Right renal cortex interstitium (tissue), 3 donors: ENCODE data around the gene UBE2F. TPM values are rescaled to one million over a fixed set of nuclear protein-coding genes. Genes with fewer than 3 reads are reported as not detected.
"Not testable (repeated sequence)": the region's sequence is repeated elsewhere in the genome, so short reads cannot be mapped to it uniquely, and the experiment has no call there.

Source experiments
- DNase-seq, 3 donors: peaks; one replicate each; pipeline ENCODE4 v3.0.0-alpha.2; 2013; ENCODE audit warnings: low read depth in 3 of 3, low spot score in 2 of 3
- polyA plus RNA-seq, 3 donors: library from polyadenylated mRNA; unstranded; fragments of 120-200 nt; gene quantifications; one replicate each; pipeline ENCODE4 v1.2.1, GENCODE V29; 2013; ENCODE audit not compliant: insufficient read length in 3 of 3

Gene UBE2F
- polyA plus RNA-seq, 3 donors: 42.7 to 47.3 (median 45.3) TPM

DNA sequence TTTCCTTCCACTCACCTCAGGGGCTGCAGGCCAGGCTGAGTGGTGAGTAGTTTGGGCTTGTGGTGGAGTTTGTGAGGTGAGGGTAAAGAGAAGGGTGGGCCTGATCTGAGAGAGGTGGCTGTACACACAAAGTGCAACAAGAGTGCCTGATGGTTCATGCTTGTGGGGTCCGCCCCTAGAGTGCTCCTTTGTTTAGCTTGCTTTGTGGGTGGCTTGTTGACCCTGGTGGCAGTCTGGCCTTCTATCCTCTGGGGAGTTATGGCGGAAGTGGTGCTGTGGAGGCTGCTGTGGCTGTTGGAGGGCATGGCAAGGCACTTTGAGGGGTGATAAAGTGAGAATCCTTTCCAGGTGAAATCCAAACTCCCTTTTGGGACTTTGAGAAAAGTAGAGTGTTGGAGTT lies 10.6 kb downstream of the UBE2F start:
- no peak for DNase-seq

DNA sequence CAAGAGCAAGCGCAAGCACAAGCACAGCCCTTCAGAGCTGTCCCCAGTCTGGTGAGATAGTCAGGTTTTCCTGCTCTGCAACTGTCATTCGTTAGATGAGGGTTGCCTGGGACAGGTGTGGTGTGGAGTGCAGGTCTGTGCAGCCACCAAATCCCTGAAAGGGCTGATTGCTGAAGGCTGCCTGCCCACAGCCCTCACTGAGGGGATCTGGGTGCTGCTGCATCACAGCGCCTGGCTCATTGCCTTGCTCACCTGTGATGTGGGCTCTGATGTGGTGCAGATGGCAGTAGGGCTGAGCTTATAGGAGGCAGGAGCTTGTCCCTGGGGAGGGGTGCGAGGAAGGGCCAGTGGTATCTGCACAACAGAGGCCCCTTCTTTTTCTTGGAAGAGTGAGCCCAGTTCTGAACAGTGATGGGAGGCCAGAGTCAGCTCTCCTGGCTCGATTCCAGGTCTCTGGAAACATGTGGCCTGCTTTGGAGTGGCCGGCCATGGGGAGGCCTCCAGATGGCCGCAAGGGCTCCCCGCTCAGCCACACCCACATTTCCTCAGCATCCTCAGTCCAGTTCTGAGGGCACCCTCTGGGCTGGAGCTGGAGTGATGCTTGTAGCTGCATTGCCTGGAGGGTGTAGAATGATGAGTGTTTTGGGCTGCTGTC lies 11.4 kb downstream of the UBE2F start:
- DNase-seq: no peak

DNA sequence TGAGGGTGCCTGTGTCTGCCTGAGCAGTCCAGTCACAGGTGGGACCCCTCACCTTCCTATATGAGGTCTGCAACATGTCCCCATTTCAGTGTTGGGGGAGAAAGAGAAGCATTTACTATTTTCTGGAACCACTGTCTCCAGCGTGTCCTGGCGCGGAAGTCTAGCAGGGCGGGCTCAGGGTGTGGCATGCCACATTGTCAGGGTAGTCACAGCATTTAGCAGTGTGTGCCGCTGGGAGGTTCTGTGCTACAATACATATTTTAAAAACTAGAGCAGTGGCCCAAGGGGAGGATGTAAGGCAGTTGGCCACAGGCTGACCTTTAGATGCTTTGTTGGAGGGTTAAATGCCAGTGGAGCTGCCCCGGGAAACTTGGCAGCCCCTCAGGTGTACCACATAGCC lies 12.5 kb downstream of the UBE2F start:
- no peak for DNase-seq

DNA sequence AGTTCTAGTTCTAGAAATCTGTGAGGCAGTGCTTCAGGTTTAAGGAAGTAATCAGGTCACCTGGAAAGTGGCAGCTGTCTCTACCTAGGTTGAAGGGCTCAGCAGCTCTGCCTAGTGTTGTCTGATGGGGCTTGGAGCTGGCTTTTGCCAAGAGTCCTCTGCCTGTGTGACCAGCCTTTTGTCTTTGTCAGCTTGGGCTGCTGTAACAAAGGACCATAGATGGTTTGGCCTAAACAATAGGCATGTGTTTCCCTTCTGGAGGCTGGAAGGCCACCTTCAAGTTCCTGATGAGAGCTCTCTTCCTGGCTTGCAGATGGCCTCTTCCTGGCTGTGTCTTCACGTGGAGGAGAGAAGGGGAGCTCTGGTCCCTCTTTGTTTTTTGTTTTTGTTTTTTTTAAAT lies 13.3 kb downstream of the UBE2F start:
- no peak for DNase-seq

DNA sequence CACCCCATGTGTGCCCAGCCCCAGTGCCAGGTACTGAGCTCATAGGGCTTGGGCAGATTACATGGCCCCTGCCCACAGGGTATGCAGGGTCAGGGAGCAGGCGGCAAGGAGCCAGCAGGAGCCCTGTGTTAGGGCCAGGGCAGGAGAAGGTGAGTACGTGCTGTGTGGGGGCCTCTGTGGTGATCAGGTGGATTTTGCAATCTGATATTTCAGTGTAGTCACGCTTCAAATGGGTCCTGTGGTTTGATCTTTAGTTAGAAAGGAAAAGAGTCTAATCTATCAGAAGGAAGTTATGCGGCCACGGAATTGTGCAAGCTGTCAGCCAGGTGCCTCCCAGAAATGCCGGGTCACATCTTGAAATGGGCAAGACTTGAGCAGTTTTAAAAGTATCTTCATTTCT lies 13.9 kb downstream of the UBE2F start:
- DNase-seq: no peak

DNA sequence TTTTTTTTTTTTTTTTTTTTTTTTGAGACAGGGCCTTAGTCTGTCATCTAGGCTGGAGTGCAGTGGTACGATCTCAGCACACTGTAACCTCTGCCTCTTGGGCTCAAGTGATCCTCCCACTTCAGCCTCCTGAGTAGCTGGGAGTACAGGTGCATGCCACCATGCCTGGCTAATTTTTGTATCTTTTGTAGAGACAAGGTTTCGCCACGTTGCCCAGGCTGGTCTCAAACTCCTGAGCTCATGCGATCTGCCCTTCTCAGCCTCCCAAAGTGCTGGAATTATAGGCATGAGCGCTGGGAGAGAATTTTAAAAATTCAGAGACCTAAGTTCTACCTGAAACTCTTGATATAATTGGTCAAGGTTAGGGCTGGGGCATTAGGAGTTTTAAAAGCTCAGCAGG lies 14.8 kb downstream of the UBE2F start:
- DNase-seq: not testable (repeated sequence)

DNA sequence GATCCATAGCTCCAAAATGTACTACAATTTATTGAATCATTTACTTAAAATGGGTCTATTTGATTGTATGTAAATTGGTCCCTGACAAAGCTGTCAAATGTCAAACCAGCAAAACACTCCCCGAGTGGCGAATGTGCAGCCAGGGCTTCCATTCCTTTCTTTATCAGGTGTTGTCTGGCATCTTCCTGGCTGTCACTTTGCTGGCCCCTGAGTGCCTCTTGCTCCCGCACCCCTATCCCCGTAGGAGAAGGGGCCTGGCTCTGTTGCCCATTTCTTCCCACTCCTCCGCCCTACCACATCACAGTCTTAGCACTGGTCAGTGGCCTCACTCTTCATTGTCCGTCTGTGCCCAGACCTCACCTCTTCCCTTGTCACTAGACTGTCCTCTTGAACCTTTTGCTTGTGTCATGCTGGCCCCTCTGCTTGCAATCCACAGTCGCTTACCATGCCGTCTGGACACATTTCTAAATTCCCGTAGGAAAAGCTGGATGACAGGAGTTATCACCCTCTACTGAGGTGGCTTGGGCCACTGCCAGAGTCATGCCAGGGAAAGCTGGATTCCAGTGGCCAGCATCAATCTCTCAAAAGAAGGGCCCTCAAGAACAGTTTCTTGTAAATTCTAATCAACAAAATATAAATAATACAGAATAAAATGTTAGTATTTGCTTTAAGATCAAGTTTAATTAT lies 15.4 kb downstream of the UBE2F start:
- no peak for DNase-seq

DNA sequence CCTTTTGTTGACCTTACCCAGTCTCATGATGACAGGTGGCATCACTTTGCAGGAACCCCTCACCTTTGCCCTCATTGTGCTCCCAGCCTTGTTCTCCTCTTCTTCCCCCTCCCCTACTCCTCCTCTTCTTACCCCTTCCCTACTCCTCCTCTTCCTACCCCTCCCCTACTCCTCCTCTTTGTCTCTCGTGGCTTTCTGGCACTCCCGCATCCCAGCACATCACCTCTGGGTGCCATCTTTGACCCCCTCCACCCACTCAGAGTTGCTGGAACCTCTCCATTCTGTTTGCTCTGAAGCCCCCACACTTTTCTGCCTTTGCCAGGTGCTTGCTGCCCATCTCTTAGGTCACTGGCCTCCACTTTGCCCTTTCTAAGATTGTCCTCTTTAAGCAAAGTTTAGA lies 17.1 kb downstream of the UBE2F start:
- DNase-seq: no peak

DNA sequence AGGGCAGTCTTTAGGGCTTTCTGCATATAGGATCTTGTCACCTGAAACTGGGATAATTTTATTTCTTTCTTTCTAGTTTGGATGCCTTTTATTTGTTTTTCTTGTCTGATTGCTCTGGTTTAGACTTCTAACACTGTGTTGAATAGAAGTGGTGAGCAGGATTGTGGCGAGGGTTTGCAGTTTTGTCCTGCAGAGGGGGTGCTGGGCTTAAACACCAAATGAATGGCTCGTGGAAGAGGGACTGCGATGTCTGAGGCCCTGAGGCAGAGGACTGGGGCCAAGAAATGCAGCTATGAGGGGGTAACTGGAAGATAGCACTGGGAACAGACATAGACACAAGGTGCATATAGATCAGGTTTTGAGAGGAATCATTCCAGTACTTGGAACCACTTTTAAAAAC lies 20.5 kb downstream of the UBE2F start:
- no peak for DNase-seq

DNA sequence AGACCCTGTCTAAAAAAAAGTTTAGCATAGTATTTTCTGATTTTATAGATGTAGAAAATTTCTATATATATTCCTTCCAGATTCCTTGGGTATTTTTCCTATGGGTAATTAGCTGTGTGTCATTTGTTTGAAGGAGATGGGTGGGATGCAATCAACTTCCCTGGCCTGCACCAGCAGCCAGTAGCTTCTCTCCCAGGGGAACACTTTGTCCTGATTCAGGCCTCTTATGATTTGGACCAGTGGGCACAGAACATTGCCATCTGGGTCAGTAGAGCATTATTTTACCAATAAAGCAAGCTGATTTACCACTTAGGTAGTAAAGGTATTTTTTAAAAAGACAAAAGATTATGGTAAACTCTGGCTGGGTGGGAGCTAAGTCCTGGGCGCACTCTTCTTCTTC lies 26.9 kb downstream of the UBE2F start:
- DNase-seq: no peak

DNA sequence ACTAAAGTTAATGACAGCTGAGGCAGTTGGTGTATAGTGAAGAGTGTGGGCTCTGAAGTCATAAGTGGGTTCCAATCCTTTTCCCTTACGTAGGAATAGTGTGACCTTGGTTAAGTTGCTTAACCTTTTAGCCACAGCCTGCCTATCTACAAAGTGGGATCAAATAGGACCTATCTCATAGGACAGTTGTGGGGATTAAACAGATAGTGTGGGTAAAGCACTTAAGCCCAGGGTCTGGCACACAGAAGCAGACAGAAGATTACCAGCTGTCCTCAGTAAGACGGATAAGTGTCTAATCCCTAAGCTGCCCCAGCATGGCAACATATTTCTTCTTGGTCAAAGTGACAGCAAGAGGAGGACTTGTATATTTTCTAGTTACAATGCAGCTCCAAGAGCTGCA lies 28.2 kb downstream of the UBE2F start:
- no peak for DNase-seq

DNA sequence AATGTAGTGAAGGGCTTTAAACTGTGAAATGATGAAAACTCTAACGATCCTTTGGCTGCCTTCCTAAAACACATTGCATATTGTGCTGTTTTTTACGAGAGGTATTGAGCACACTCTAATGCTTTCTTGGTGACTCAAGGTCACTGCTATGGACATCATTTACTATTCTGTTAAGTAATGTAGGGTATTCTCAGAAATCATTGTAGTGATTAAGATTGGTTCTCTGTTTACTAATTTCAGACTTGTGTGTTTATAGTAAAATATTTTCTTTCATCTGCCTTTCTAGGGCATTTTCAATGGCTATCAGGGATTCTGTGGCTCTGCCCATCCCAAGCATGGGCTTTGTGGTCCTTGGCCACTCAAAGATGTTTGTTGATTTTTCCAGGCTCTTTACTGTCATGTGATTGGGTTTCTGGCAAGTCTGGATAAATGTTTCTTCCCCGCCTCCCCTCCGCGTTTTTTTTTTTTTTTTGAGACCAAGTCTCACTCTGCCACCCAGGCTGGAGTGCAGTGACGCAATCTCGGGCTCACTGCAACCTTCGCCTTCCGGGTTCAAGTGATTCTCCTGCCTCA lies 29.3 kb downstream of the UBE2F start:
- DNase-seq: no peak

DNA sequence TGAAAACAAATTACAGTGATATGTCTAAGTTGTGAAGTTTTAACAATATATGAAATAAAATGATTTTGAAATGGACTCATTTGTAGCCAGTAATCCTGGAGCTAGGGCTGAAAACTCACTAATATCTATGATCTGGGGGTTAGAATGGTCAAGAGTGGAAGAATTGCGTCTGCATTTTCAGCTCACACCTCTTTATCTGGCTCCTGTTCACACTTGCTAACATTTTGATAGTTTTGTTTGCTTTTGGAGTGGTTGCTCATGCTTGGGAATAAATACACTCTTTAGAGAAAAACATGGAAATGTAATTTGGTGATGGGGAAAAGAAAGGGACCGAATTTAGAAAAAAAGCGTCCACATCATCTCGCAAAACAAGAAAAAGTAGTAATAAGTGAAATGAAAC lies 30.7 kb downstream of the UBE2F start:
- DNase-seq: no peak

DNA sequence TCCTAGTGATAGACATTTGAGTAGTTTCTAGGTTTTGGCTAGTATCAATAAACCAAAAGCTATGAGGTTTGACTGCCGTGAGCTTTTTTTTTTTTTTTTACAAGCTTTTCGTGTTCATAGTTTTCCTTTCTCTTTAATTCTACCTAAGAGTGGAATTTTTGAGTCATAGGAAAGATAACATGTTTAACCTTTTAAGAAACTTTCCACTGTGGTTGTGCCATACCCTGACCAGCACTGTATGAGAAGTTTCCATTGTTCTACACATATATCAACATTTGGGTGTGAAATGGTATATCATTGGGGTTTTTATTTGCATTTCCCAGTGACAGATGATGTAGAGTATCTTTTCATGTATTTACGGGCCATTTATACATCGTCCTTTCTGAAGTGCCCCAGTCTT lies 31.7 kb downstream of the UBE2F start:
- no peak for DNase-seq

DNA sequence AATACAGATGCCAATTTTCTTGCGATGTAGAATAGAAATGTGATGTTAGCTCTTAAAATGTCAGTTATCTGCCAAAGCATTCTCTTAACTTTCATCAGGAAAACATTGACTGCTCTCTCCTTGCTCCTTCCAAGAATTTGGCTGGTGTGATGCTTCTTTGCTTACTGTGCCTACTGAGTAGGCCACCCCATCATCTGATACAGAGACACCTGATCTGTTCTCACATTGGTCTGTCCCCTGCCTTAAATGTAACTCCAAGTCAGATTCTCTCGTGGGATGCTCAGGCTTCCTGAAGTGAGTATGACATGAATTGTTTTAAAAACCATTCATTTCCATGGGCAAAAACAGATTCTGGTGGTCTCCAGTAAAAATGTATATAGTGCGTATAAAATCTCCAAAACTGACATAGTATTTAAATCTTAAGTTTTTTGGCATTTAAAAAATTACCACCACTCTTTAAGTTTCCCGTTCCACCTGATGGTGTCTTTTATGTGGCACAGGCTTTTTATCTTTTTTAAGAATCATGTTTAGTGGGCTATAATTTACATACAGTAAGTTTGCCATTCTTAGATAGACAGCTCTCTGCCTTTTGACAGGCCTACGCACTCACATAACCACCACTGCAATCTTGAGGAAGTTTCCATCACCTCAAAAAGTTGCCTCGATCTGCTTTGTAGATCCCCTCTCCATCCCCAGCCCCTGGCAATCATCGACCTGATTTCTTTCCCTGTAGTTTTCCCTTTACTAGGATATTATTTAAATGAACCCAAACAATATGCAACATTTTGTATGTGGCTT lies 36.6 kb downstream of the UBE2F start:
- no peak for DNase-seq

DNA sequence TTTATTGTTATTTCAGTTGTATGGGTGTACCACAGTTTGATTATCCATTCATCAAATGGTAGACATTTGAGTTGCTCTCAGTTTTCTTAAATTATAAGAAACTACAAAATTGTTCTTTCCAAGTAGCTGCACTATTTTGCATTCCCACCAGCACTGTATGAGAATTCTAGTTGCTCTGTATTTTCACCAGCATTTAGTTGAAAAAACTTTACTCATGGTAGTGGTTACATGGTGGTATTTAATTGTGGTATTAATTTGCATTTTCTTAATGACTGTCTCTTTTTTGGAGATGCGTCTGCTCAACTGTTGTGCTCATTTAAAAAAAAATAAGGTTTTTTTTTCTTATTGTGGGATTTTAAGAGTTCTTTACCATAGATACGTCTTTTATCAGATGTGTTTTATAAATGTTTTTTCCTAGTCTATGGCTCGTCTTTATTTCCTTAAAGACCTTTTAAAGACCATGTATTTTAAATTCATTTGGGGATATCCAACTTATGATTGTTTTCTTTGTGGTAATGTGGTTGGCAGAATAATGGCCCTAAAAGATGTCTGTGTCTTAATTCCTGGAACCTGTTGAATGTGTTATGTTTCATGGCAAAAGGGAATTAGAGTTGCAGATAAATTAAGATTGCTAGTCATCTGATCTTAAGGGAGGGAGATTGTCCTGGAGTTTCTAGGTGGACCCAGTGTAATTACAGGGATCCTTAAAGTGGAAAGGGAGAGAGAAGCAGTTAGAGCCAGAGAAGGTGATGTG lies 37.4 kb downstream of the UBE2F start:
- DNase-seq: no peak

DNA sequence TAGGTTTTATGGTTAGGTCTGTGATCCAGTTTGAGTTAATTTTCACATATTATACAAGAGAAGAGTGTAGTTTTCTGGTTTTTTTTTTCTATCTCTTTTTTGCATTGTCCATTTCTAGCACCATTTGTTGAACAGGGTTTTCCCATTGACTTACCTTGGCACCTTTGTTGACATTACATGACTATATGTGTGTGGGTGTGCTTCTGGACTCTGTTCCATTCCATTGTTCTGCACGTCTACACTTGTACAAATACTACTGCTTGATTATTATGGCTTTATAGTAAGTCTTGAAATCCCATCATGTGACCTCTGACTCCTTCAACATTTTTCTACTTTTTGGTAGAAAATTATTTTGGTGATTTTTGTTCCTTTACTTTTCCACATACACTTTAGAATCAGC lies 38.7 kb downstream of the UBE2F start:
- no peak for DNase-seq

DNA sequence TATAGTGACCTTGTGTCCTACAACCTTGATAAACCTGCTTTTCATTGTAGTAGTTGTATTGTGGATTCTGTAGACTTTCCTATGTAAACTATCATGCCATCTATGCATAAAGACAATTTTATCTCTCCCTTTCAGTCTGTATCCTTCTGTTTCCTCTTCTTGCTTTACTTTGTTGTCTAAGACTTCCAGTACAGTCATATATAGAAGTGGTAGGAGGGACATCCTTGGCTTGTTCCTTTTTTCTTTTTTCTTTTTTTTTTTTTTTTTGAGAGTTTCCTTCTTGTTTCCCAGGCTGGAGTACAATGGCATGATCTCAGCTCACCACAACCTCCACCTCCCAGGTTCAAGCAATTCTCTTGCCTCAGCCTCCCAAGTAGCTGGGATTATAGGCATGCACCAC lies 39.7 kb downstream of the UBE2F start:
- DNase-seq: no peak

DNA sequence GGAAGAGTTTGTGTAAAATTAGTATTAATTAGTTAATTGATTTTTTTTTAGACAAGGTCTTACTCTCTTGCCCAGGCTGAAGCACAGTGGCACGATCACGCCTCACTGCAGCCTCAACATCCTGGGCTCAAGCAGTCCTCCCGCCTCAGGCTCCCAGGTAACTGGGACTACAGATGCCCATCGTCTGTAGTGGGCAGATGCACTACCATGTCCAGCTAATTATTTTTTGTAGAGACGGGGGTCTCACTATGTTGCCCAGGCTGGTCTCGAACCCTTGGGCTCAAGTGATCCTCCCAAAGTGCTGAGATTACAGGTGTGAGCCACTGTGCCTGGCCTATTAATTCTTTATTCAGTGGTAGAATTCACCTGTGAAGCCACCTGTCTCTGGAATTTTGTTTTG lies 41.1 kb downstream of the UBE2F start:
- DNase-seq: no peak

DNA sequence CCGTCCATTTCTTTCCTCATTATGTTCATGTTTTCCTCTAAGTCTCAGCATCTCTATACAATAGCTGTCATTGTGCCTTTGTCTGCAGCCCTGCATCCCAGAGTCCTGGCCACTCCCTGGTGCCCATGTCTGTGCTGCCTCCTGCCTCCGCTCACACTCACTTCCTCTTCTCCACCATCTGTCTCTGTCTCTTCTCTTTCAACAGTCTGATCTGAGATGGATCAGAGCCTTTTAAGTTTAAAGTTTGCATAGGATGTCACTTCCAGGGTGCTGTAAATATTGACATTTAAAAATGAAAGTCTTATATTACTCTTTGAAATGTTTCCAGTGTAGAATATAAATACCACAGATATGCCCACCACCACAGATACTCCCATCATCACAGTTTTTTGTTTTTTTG lies 42.7 kb downstream of the UBE2F start:
- no peak for DNase-seq

DNA sequence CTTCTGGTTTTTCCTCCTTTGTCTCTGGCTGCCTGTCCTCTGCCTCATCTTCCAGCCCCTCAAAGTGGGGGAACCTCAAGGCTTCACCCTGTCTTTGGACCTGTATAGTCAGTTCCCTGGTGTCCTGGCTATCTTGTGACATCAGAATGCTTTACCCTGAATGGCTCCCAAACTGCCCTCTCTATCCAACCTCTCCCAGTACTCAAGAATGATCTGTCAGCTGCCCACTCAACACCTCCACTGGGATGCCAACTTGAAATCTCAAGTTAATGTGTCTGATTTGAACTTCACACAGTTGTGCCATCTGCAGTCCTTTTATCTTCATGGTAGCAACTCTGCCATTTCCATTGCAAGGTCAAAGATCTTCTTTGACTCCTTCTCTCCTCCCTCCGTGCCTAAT lies 43.8 kb downstream of the UBE2F start:
- DNase-seq: no peak
